ENCODE results near the gene KCNJ15. TPM values are rescaled to one million over a fixed set of nuclear protein-coding genes. Genes with fewer than 3 reads are reported as not detected.

KCNJ15 gene
- total RNA-seq, 1 experiment from 2014 or later = not detected

- H2AFZ ChIP-seq (ENCODE audit: low read depth, low read length, poor library complexity, severe bottlenecking) = no peak overlapping the region
- no peaks in the 10 kb centered on the region for H3K27me3 ChIP-seq (ENCODE audit: insufficient read depth, low read length)
- H3K36me3 ChIP-seq (ENCODE audit: control insufficient read depth in 1 of 2, insufficient read depth in 2 of 2, low read length in 2 of 2) = no peaks in the 10 kb centered on the region
- BruUV-seq (replicated peaks) = no TSS peak
- no peaks in the 10 kb centered on the region; a peak in 1 of 4 replicates for H3K9me3 ChIP-seq (ENCODE audit: control insufficient read depth in 1 of 2, insufficient read depth in 1 of 2, low read depth in 1 of 2, low read length in 2 of 2)
- no peak overlapping the region for H3K4me3 ChIP-seq (replicated peaks in 1 of 2; ENCODE audit: low read depth in 1 of 2, low read length in 2 of 2)
- H3K9ac ChIP-seq (ENCODE audit: low read length) = no peak overlapping the region
- H3K9me2 ChIP-seq (ENCODE audit: insufficient read depth) = no peaks in the 10 kb centered on the region
- no peaks in the 10 kb centered on the region for H4K20me1 ChIP-seq (ENCODE audit: insufficient read depth)
- ChIA-PET RAD21 (ENCODE audit: low non-redundant PET in 1 of 2, low total read pairs in 2 of 2, uncharacterized antibody in 2 of 2, unreplicated experiment in 2 of 2) (no interaction called here), CTCF (no interaction called here), POLR2A (no interaction called here)
- no peaks in the 10 kb centered on the region for H3K79me2 ChIP-seq (ENCODE audit: insufficient read depth, low read length)
- DNase-seq (ENCODE audit: low read depth, low spot score) (no peak), ATAC-seq (no peak)
- H3K4me2 ChIP-seq (ENCODE audit: low read length) = no peak overlapping the region
- no peaks in the 10 kb centered on the region for H3K4me1 ChIP-seq (ENCODE audit: control insufficient read depth in 1 of 2, insufficient read depth in 2 of 2, low read length in 2 of 2)
- no peak for TF ChIP-seq ZFX (IDR thresholded peaks at IDR 0.05)
- TF ChIP-seq EZH2 (IDR thresholded peaks at IDR 0.05) = no peak
- intact Hi-C loops (cut with micrococcal nuclease) = no loop called here
- H3K27ac ChIP-seq (ENCODE audit: low read depth, low read length) = no peak overlapping the region
Measured at GRCh38 chr21:38211321-38211720, 45.5 kb upstream of the KCNJ15 start.

GRCh38 chr21:38212706-38213105 is 44.1 kb upstream of the KCNJ15 start:
- Histone ChIP-seq H4K20me1 (ENCODE audit: insufficient read depth) (no peaks in the 10 kb centered on the region), H3K27me3 (ENCODE audit: insufficient read depth, low read length) (no peaks in the 10 kb centered on the region), H3K79me2 (ENCODE audit: insufficient read depth, low read length) (no peaks in the 10 kb centered on the region), H3K9me3 (ENCODE audit: control insufficient read depth in 1 of 2, insufficient read depth in 1 of 2, low read depth in 1 of 2, low read length in 2 of 2) (no peaks in the 10 kb centered on the region; a peak in 1 of 4 replicates), H3K4me1 (ENCODE audit: control insufficient read depth in 1 of 2, insufficient read depth in 2 of 2, low read length in 2 of 2) (no peaks in the 10 kb centered on the region), H3K27ac (ENCODE audit: low read depth, low read length) (no peak overlapping the region), H3K9me2 (ENCODE audit: insufficient read depth) (no peaks in the 10 kb centered on the region), H3K4me2 (ENCODE audit: low read length) (no peak overlapping the region), H3K9ac (ENCODE audit: low read length) (no peak overlapping the region), H2AFZ (ENCODE audit: low read depth, low read length, poor library complexity, severe bottlenecking) (no peak overlapping the region), H3K36me3 (ENCODE audit: control insufficient read depth in 1 of 2, insufficient read depth in 2 of 2, low read length in 2 of 2) (no peaks in the 10 kb centered on the region), H3K4me3 (replicated peaks in 1 of 2; ENCODE audit: low read depth in 1 of 2, low read length in 2 of 2) (no peak overlapping the region)
- BruUV-seq (replicated peaks) = no TSS peak
- ATAC-seq (no peak), DNase-seq (ENCODE audit: low read depth, low spot score) (no peak)
- TF ChIP-seq CTCF (IDR thresholded peaks at IDR 0.05 in 2 of 3, conservative IDR thresholded peaks at IDR 0.05 in 1 of 3; ENCODE audit: borderline replicate concordance in 1 of 3, insufficient read depth in 1 of 3, low read depth in 2 of 3, low read length in 2 of 3) = no peak
- TF ChIP-seq SP1 (IDR thresholded peaks at IDR 0.05; ENCODE audit: low read depth) = no peak
- TF ChIP-seq ZBTB33 (IDR thresholded peaks at IDR 0.05; ENCODE audit: extremely low read depth, insufficient replicate concordance, low read length) = no peak
- TF ChIP-seq SRF (IDR thresholded peaks at IDR 0.05; ENCODE audit: low read depth) = no peak
- no peak for TF ChIP-seq ZNF274 (IDR thresholded peaks at IDR 0.05; ENCODE audit: low read depth, low read length)
- no peak for TF ChIP-seq EZH2phosphoT487 (IDR thresholded peaks at IDR 0.05; ENCODE audit: borderline replicate concordance)
- TF ChIP-seq POLR2AphosphoS5 (IDR thresholded peaks at IDR 0.05; ENCODE audit: low read depth, low read length) = no peak
- no peak for TF ChIP-seq EZH2 (IDR thresholded peaks at IDR 0.05)
- TF ChIP-seq CEBPB (IDR thresholded peaks at IDR 0.05; ENCODE audit: low read depth) = no peak
- TF ChIP-seq YY1 (IDR thresholded peaks at IDR 0.05; ENCODE audit: extremely low read depth, insufficient replicate concordance, low read depth, low read length) = no peak
- TF ChIP-seq ELF1 (IDR thresholded peaks at IDR 0.05; ENCODE audit: borderline replicate concordance, low read depth) = no peak
- no peak for TF ChIP-seq REST (IDR thresholded peaks at IDR 0.05; ENCODE audit: low read depth)
- TF ChIP-seq CBX3 (IDR thresholded peaks at IDR 0.05; ENCODE audit: low read depth) = no peak
- RAD21 ChIA-PET (ENCODE audit: low non-redundant PET in 1 of 2, low total read pairs in 2 of 2, uncharacterized antibody in 2 of 2, unreplicated experiment in 2 of 2) = no interaction called here
- CTCF ChIA-PET = no interaction called here
- POLR2A ChIA-PET = no interaction called here
- intact Hi-C loops (cut with micrococcal nuclease) = no loop called here

Data from HCT116 (cell line).